Cardiac muscle cell (in vitro differentiated cells and primary cell): ENCODE results near the gene PNPLA2. TPM values are rescaled to one million over a fixed set of nuclear protein-coding genes. Genes with fewer than 3 reads are reported as not detected.

Source experiments
- DNase-seq, 2 donors: peaks; one replicate each; pipeline versions ENCODE4 v3.0.0 to v3.0.0-alpha.2; 2010 to 2017; ENCODE audit warnings: low read depth in 1 of 2, low spot score in 1 of 2
- H3K27ac ChIP-seq: fragments of 200-600 bp; sonication (generic); 2 replicates; pipeline ENCODE4 v1.5.1; 2016
- H3K27me3 ChIP-seq: fragments of 200-600 bp; sonication (generic); 2 replicates; pipeline ENCODE4 v1.6.0; 2016; ENCODE audit warnings: control low read depth
- H3K36me3 ChIP-seq: fragments of 200-600 bp; sonication (generic); 2 replicates; pipeline ENCODE4 v1.5.1; 2016; ENCODE audit warnings: control low read depth
- H3K4me1 ChIP-seq: fragments of 200-600 bp; sonication (generic); 2 replicates; pipeline ENCODE4 v1.8.1; 2017; ENCODE audit warnings: low read depth, mild to moderate bottlenecking, mixed run types
- H3K4me3 ChIP-seq: fragments of 200-600 bp; sonication (generic); 2 replicates; pipeline ENCODE4 v1.5.1; 2016; ENCODE audit warnings: mild to moderate bottlenecking
- H3K9me3 ChIP-seq: fragments of 200-600 bp; sonication (generic); 2 replicates; pipeline ENCODE4 v1.5.1; 2017; ENCODE audit warnings: low read depth, mild to moderate bottlenecking, control low read depth
- polyA plus RNA-seq: library from polyadenylated mRNA; unstranded; fragments of >200 nt; fragmentation: Nextera tagmentation; extraction: Ambion mirVana; gene quantifications from 2 replicates; pipeline ENCODE4 v1.2.1, GENCODE V29; 2016
- total RNA-seq: library from RNA; depleted of rRNA; stranded (reverse); fragments of >200 nt; gene quantifications from 2 replicates; pipeline ENCODE4 v1.2.3, GENCODE V29; 2016
- TF ChIP-seq, protein P1 (sequence below): IDR thresholded peaks from 2 replicates; pipeline ENCODE4 v1.5.1; 2012; ENCODE audit warnings: low read depth, mild to moderate bottlenecking, low read length

The PNPLA2 gene
- total and polyA plus RNA-seq, 2 experiments from 2014 or later: 81.6 to 99.9 TPM

DNA sequence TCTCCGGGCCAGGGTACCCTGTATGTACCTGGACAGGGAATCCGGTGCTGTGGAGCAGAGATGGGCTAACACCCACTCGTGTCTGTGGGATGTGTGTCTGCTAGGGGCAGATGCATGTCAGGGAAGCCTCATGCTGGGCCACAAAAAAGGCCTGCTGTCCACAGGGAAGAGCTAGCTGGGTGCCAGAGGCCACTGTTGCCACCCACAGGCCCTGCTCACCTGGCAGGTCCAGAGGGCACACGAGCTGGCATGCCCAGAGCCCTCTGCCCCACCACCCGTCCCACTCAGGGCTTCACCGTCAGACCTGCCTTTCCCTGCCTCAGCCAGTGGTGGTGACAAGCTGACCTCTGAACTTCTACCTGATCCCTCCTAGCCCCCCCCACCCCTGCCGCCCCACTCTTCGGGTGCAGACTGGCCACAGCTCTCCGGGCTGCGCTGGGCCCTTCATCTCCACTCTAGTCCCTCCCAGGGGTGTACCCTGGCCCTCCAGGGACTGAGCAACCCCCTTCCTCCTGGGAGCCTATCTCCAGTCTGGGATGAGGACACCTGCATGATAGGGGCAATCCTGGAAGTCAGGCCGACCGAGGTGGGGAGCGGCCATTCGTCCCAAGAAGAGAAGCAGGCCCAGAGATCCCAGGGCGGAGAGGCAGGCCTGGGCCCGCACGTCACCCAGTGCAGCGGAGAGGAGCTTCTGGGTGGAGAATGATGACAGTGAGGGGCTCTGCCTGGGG lies 22.0 kb upstream of the PNPLA2 start:
- Histone ChIP-seq H3K4me1 (peaks cover 15% of the 10 kb centered on the region), H3K27ac (peak overlapping the region; percentile 58)

DNA sequence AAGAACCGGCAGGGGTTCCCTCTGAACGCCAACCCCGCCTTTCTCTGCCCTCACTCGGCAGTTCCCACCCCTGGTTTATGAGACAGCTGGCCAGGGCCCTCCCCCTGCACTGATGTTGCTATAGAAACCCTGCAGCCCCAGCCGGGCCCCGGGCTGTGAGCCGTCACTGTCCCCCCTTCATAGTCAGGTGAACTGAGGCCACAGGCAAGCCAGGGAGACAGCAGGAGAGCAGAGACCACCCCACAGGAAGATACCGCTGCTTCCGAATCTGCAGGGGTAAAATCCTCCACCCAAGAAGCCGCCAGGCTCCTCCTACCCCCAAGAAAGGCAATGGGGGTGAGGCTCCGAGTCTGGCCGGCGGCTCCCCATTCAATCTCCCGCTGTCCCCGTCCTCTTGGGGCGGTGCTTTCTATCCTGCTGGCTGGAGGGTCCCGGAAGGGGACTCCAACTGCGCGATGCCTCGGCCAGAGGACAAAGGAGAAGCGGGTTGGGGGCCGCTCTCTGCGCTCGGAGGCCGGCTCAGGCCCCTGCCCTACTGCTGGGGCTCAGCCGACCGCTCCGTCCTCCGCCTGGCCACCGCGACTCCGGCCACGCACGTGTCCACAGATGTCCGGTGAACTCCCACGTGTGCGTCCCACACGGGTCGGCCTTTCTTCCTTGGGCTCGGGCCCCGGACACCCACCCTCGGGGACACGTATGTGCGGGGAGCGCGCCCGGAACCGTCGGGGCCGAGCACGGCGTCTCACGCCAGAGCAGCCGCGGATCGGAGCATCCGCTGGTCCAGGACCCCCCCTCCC lies 21.2 kb upstream of the PNPLA2 start:
- TF ChIP-seq, protein P1, sequence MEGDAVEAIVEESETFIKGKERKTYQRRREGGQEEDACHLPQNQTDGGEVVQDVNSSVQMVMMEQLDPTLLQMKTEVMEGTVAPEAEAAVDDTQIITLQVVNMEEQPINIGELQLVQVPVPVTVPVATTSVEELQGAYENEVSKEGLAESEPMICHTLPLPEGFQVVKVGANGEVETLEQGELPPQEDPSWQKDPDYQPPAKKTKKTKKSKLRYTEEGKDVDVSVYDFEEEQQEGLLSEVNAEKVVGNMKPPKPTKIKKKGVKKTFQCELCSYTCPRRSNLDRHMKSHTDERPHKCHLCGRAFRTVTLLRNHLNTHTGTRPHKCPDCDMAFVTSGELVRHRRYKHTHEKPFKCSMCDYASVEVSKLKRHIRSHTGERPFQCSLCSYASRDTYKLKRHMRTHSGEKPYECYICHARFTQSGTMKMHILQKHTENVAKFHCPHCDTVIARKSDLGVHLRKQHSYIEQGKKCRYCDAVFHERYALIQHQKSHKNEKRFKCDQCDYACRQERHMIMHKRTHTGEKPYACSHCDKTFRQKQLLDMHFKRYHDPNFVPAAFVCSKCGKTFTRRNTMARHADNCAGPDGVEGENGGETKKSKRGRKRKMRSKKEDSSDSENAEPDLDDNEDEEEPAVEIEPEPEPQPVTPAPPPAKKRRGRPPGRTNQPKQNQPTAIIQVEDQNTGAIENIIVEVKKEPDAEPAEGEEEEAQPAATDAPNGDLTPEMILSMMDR: no peak
- H3K9me3 ChIP-seq: no peaks in the 10 kb centered on the region
- H3K4me3 ChIP-seq: peak overlapping the region; percentile 79
- H3K36me3 ChIP-seq: no peaks in the 10 kb centered on the region
- DNase-seq: peak; percentile 77 to 79
- H3K27ac ChIP-seq: peak overlapping the region; percentile 58
- H3K4me1 ChIP-seq: peaks cover 15% of the 10 kb centered on the region
- no peaks in the 10 kb centered on the region for H3K27me3 ChIP-seq

More for the DNA sequence above, 22.0 kb upstream of the PNPLA2 start:
- Histone ChIP-seq H3K4me3 (peak overlapping the region; percentile 79), H3K36me3 (no peaks in the 10 kb centered on the region), H3K27me3 (no peaks in the 10 kb centered on the region), H3K9me3 (no peaks in the 10 kb centered on the region)
- TF ChIP-seq, protein P1: no peak
- DNase-seq: no peak

DNA sequence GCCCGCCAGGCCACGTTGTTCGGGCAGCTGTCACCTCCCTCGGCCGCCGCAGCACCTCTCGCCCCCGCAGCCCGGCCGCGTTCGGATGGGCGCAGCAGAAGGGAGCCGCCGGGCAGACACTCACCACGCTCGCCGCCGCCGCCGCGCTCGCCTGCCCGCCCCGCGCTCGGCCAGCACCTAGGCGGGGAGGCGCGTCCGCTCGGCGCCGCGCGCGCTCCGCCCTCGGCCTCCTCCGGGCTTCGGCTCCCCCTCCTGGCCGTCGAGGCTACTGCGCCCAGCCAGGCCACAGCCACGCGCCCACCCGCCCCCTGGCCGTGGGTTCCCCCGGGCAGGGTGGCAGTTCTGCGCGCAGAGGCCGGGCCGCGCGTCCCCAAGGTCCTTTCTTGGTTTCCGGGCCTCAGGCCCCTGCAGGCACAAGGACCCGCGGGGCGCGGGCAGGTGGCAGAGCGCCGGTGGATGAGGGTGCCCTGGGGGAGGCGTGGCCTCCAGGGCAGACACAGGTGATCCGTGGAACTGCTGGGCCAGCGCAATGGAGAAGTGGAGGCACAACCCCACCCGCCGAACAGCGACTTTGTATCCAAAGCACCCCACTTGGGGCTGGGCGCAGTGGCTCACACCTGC lies 20.5 kb upstream of the PNPLA2 start, which contains the start of gene SLC25A22:
SLC25A22 (minus strand) TSS at position 189 of the 621 bp plus-strand sequence. CDS start 3,275 bp downstream, outside the sequence.
- H3K27ac ChIP-seq: peak within 1 kb of the TSS; percentile 58
- H3K9me3 ChIP-seq: no peaks in the 10 kb centered on the region
- no peaks in the 10 kb centered on the region for H3K36me3 ChIP-seq
- peak within 1 kb of the TSS; percentile 79 for H3K4me3 ChIP-seq
- no peaks in the 10 kb centered on the region for H3K27me3 ChIP-seq
- peaks cover 15% of the 10 kb centered on the region for H3K4me1 ChIP-seq
- TF ChIP-seq, protein P1: peak; percentile 62
- peak; percentile 81 to 91 for DNase-seq

DNA sequence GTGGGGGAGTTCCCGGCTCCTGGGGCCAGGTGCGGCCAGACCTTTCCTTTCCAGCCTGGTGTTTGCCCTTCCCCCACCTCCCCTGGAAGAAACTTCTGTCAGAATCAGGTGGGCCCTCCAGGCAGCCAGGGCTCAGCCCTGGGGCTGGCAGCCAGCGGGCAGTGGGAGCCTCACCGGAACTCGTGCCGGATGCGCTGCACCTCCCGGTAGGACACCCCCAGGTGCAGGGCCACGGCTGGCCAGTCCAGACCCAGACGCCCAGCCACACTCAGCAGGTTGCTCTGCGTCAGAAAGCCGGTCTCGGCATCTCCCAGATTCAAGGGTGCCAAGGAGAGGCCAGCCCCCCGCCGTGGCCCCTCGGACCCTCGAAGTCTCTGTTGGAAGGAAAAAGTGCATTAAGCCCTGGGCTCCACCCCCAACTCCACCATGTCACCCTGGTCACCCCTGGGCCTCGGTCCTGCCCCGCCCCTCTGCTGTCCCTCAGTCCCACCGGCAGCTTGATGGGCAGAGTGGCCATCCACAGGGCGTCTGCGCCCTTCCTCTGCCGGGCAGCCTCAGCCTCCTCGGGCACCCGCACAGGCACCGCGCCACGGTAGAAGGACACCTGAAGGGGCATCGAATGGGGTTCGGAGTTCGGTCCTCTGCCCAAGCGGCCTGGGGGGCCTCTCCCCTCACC lies 18.9 kb upstream of the PNPLA2 start:
- no peak overlapping the region for H3K27ac ChIP-seq
- no peak for DNase-seq
- H3K36me3 ChIP-seq: no peaks in the 10 kb centered on the region
- TF ChIP-seq, protein P1: no peak
- H3K27me3 ChIP-seq: no peaks in the 10 kb centered on the region
- H3K4me1 ChIP-seq: peaks cover 19% of the 10 kb centered on the region
- no peaks in the 10 kb centered on the region for H3K9me3 ChIP-seq
- no peak overlapping the region for H3K4me3 ChIP-seq

DNA sequence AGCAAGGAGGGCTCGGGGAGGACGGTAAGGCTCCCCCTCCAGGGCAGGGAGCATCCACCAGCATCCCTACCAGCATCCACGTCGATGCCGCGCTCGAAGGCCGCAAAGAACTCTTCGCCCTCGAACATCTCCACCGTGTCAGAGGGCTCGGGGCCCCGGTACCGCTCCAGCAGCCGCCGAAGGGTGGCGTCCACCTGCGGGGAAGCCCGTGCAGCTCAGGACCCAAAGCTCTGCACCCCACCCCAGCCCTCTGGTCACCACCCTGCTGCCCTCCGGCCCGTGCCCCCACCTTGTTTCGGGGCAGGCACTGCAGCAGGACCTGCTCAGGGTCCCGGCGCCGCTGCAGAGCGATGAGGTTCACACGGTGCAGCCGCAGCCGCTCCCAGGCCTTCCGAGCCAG lies 18.2 kb upstream of the PNPLA2 start:
- H3K27ac ChIP-seq: no peak overlapping the region
- no peaks in the 10 kb centered on the region for H3K36me3 ChIP-seq
- H3K4me1 ChIP-seq: peaks cover 19% of the 10 kb centered on the region
- no peaks in the 10 kb centered on the region for H3K9me3 ChIP-seq
- no peaks in the 10 kb centered on the region for H3K27me3 ChIP-seq
- H3K4me3 ChIP-seq: no peak overlapping the region
- TF ChIP-seq, protein P1: no peak
- DNase-seq: no peak
